K562 (cell line): ENCODE data around the gene URGCP. TPM values are rescaled to one million over a fixed set of nuclear protein-coding genes. Genes with fewer than 3 reads are reported as not detected.
A peak's percentile ranks its signal among the peaks of the same experiment; 100 is the strongest.

Source experiments
- ATAC-seq: fragments of 200-7000 bp; cut with Tn5 transposase; 3 replicates; pipeline ENCODE4 v1.9.1; 2020; ENCODE audit warnings: moderate library complexity
- BruUV-seq: library from RNA; stranded (reverse); fragments of 400-500 nt; replicated peaks from 2 replicates; lab custom pipeline; 2021; lab: Mats Ljungman, UMichigan
- CTCF ChIA-PET: fragments of 300-600 bp; formaldehyde crosslinking; extraction: SDS; loops from one replicate; lab custom pipeline; 2021; ENCODE audit warnings: low intra/inter-chr PET ratio; lab: Yijun Ruan, JAX
- POLR2A ChIA-PET: fragments of 300-600, 350-650 bp; sonication (Branson Sonifier 250); formaldehyde crosslinking; extraction: SDS; loops from one replicate; lab custom pipeline; 2021; ENCODE audit warnings: antibody characterized with exemption, inconsistent platforms; lab: Yijun Ruan, JAX
- DNase-seq, 4 experiments: peaks; one replicate each; pipeline versions ENCODE4 v3.0.0 to v3.0.0-alpha.2; 2011 to 2018; ENCODE audit warnings: low spot score in 3 of 4, mixed read lengths in 3 of 4; ENCODE audit errors: extremely low read depth in 1 of 4
- FAIRE-seq: peaks from 2 replicates; lab custom pipeline; 2011; peaks lifted over from hg19 to GRCh38; lab: Jason Lieb, UNC
- H2AFZ ChIP-seq: 2 replicates; pipeline ENCODE4 v1.6.0; 2011; ENCODE audit warnings: low read depth, low read length, control low read depth, inconsistent platforms
- H3K27ac ChIP-seq: fragments of 200-600 bp; 3 replicates; pipeline ENCODE4 v1.8.0; 2011; ENCODE audit warnings: low read depth, mild to moderate bottlenecking, control low read depth, inconsistent platforms, low read length, moderate library complexity, mixed read lengths; ENCODE audit errors: extremely low read depth
- H3K27me3 ChIP-seq, 2 experiments: fragments of 300-600 bp in 1 of 2; 2 replicates in 1 of 2; 3 replicates in 1 of 2; pipeline versions ENCODE4 v1.6.0 to v1.8.0; 2011; ENCODE audit warnings: inconsistent platforms in 2 of 2, low read length in 2 of 2, mild to moderate bottlenecking in 1 of 2, mixed read lengths in 1 of 2, moderate library complexity in 1 of 2; ENCODE audit not compliant: control insufficient read depth in 2 of 2, insufficient read depth in 2 of 2
- H3K36me3 ChIP-seq: fragments of 300-600 bp; 3 replicates; pipeline ENCODE4 v1.8.0; 2011; ENCODE audit warnings: mild to moderate bottlenecking, low read length, inconsistent platforms; ENCODE audit not compliant: control insufficient read depth, insufficient read depth
- H3K4me1 ChIP-seq, 2 experiments: fragments of 200-600 bp in 1 of 2; replicated peaks in 1 of 2; 2 replicates in 1 of 2; 3 replicates in 1 of 2; pipeline versions ENCODE4 v1.5.1 to v1.8.0; 2011; ENCODE audit warnings: inconsistent platforms in 2 of 2, low read length in 2 of 2, mild to moderate bottlenecking in 1 of 2, mixed read lengths in 1 of 2, moderate library complexity in 1 of 2; ENCODE audit not compliant: control insufficient read depth in 2 of 2, insufficient read depth in 2 of 2
- H3K4me2 ChIP-seq: 2 replicates; pipeline ENCODE4 v1.6.1; 2011; ENCODE audit warnings: low read length, control low read depth, inconsistent platforms, mixed read lengths; ENCODE audit not compliant: insufficient read depth
- H3K4me3 ChIP-seq: fragments of 200-600 bp; sonication (generic), shearing (Covaris generic); 2 replicates; pipeline ENCODE4 v1.5.1; 2016; ENCODE audit warnings: control low read depth, inconsistent platforms
- H3K79me2 ChIP-seq: fragments of 200-600 bp; 3 replicates; pipeline ENCODE4 v1.8.0; 2011; ENCODE audit warnings: low read length, inconsistent platforms; ENCODE audit not compliant: control insufficient read depth, insufficient read depth
- H3K9ac ChIP-seq, 2 experiments: 2 replicates each; pipeline versions ENCODE4 v1.6.0 to v1.6.1; 2011; ENCODE audit warnings: low read depth in 2 of 2, low read length in 2 of 2, control low read depth in 1 of 2, inconsistent platforms in 1 of 2, mild to moderate bottlenecking in 1 of 2, mixed read lengths in 1 of 2; ENCODE audit not compliant: insufficient read depth in 1 of 2
- H3K9me1 ChIP-seq: one replicate; pipeline ENCODE4 v1.6.0; 2011; ENCODE audit warnings: inconsistent platforms, mild to moderate bottlenecking, low read length, moderate library complexity; ENCODE audit not compliant: control insufficient read depth, insufficient read depth
- H3K9me3 ChIP-seq: replicated peaks from 2 replicates; pipeline ENCODE4 v1.5.1; 2011; ENCODE audit warnings: low read depth, low read length, inconsistent platforms; ENCODE audit not compliant: control insufficient read depth, insufficient read depth
- H4K20me1 ChIP-seq: replicated peaks from 2 replicates; pipeline ENCODE4 v1.6.1; 2011; ENCODE audit warnings: low read length, inconsistent platforms, mixed read lengths; ENCODE audit not compliant: control insufficient read depth, insufficient read depth
- ATF1 ChIP-seq, 2 experiments: fragments of 450-650 bp in 1 of 2; IDR thresholded peaks; 2 replicates each; pipeline ENCODE4 v1.6.1; 2016; ENCODE audit warnings: missing compliant biosample characterization in 1 of 2, missing genetic modification characterization in 1 of 2
- CREM ChIP-seq: IDR thresholded peaks from 2 replicates; pipeline ENCODE4 v1.6.1; 2014; ENCODE audit warnings: antibody characterized with exemption, low read depth
- FOSL1 ChIP-seq: fragments of 200-800 bp; sonication (Bioruptor generic); conservative IDR thresholded peaks from 2 replicates; pipeline ENCODE4 v1.6.1; 2016; ENCODE audit warnings: missing genetic modification characterization, missing compliant biosample characterization
- HDAC2 ChIP-seq: fragments of 450-650 bp; IDR thresholded peaks from 2 replicates; pipeline ENCODE4 v1.6.1; 2016; ENCODE audit warnings: mild to moderate bottlenecking
- HLTF ChIP-seq: fragments of 450-650 bp; IDR thresholded peaks from 2 replicates; pipeline ENCODE4 v1.6.1; 2016
- IFI16 ChIP-seq: fragments of 250-450 bp; sonication (Bioruptor Pico); IDR thresholded peaks from 2 replicates; pipeline ENCODE4 v2.1.2; 2022; ENCODE audit warnings: mild to moderate bottlenecking, inconsistent platforms
- JUND ChIP-seq, 2 experiments: IDR thresholded peaks; 2 replicates in 1 of 2; 3 replicates in 1 of 2; pipeline ENCODE4 v1.6.1; 2011; ENCODE audit warnings: borderline replicate concordance in 2 of 2, low read depth in 2 of 2, low read length in 2 of 2, improper control_type of control experiment in 1 of 2, missing biosample characterization in 1 of 2, missing genetic modification characterization in 1 of 2, missing genetic modification reagents in 1 of 2
- MXD1 ChIP-seq: fragments of 250-450 bp; sonication (Bioruptor Pico); IDR thresholded peaks from 2 replicates; pipeline ENCODE4 v1.8.0; 2021; ENCODE audit warnings: borderline replicate concordance, mild to moderate bottlenecking, moderate library complexity; ENCODE audit not compliant: poor library complexity, severe bottlenecking
- MXI1 ChIP-seq: IDR thresholded peaks from 2 replicates; pipeline ENCODE4 v1.6.1; 2011; ENCODE audit warnings: low read depth, mild to moderate bottlenecking, improper control_type of control experiment, low read length
- NFE2L1 ChIP-seq: fragments of 450-650 bp; IDR thresholded peaks from 2 replicates; pipeline ENCODE4 v1.6.1; 2016; ENCODE audit warnings: missing genetic modification characterization, low read depth, mild to moderate bottlenecking, missing compliant biosample characterization, moderate library complexity, borderline replicate concordance
- NR2C1 ChIP-seq, 2 experiments: fragments of 450-650 bp; IDR thresholded peaks; 2 replicates each; pipeline ENCODE4 v1.6.1; 2017; ENCODE audit warnings: mild to moderate bottlenecking in 2 of 2, antibody characterized with exemption in 1 of 2, inconsistent platforms in 1 of 2, missing compliant biosample characterization in 1 of 2, missing genetic modification characterization in 1 of 2
- PPARD ChIP-seq: fragments of 250-450 bp; sonication (Bioruptor Pico); IDR thresholded peaks from 2 replicates; pipeline ENCODE4 v1.8.0; 2022; ENCODE audit warnings: inconsistent platforms, mild to moderate bottlenecking, moderate library complexity
- SFPQ ChIP-seq: fragments of 200-400 bp; formaldehyde crosslinking; IDR thresholded peaks from 2 replicates; pipeline ENCODE4 v1.6.1; 2017; ENCODE audit warnings: mild to moderate bottlenecking, low read depth, low read length, moderate library complexity
- TBP ChIP-seq: optimal IDR thresholded peaks from 2 replicates; pipeline ENCODE3; 2011; ENCODE audit warnings: low read depth, low read length, improper control_type of control experiment
- ZFP91 ChIP-seq: sonication (generic); formaldehyde crosslinking; IDR thresholded peaks from 2 replicates; pipeline ENCODE4 v1.8.0; 2022; ENCODE audit warnings: mild to moderate bottlenecking, missing genetic modification reagents
- ZNF644 ChIP-seq: fragments of 200-800 bp; sonication (Bioruptor generic); IDR thresholded peaks from 2 replicates; pipeline ENCODE4 v1.6.1; 2016; ENCODE audit warnings: low read depth, missing genetic modification characterization, missing compliant biosample characterization
- WGBS: fragments of 100-300 bp; shearing (Covaris generic); methylation state at CpG from one replicate; pipeline ENCODE4 v1.1.6; 2016; ENCODE audit warnings: low coverage, mixed read lengths; ENCODE audit not compliant: insufficient coverage; ENCODE audit errors: missing lambda C conversion rate; 5-methylcytosine and 5-hydroxymethylcytosine counted together
- in situ Hi-C: fragments of 300-500 bp; cut with MboI; formaldehyde crosslinking; loops from 4 replicates; pipeline ENCODE4 v1.15.0; 2018; ENCODE audit warnings: inconsistent platforms, mixed read lengths
- intact Hi-C: fragments of 100-400 bp; cut with micrococcal nuclease; formaldehyde crosslinking; loops from 2 replicates; pipeline ENCODE4 v1.14.2; 2022
- polyA plus RNA-seq, 8 experiments: library from polyadenylated mRNA; depleted of rRNA in 4 of 8; stranded (reverse) in 5 of 8; unstranded in 3 of 8; fragments of >200 nt; fragmentation: Nextera tagmentation in 2 of 8; fragmentation: Illumina TruSeq in 1 of 8; extraction: Ambion mirVana in 2 of 8; extraction: Trizol in 1 of 8; gene quantifications; 2 replicates each; pipeline versions ENCODE4 v1.2.1 to v1.2.3, GENCODE V29; 2011 to 2014; ENCODE audit warnings: inconsistent platforms in 1 of 8, missing spikeins in 1 of 8
- total RNA-seq, 7 experiments: library from RNA; depleted of rRNA in 6 of 7; stranded (reverse); fragments of >200 nt in 6 of 7; fragmentation: Illumina TruSeq in 2 of 7; extraction: Trizol in 2 of 7; gene quantifications; 2 replicates each; pipeline versions ENCODE4 v1.2.1 to v1.2.3, GENCODE V29; 2011 to 2021; ENCODE audit warnings: low replicate concordance in 1 of 7

URGCP gene
- total and polyA plus RNA-seq, 9 of the 15 experiments (the other 6 are each of a cell fraction or from before 2014, with no cell fraction given), result 1.7 to 25.8 (median 12.5) TPM

- no peak overlapping the region for H3K4me3 ChIP-seq
- peak overlapping the region; percentile 88 for H2AFZ ChIP-seq
- H3K4me1 ChIP-seq, result peaks cover 4 to 7% of the 10 kb centered on the region in 2 experiments; a peak in 3 of 5 replicates
- H3K9me3 ChIP-seq, result no peaks in the 10 kb centered on the region
- WGBS, result 49% methylated on average over 8 of the region's 8 CpGs
- DNase-seq, result peak in 1 of 4 experiments; percentile 24
- H3K4me2 ChIP-seq, result peak overlapping the region; percentile 74
- ATAC-seq, result peak; percentile 33; the same call in 1 of the 3 replicates
- in situ Hi-C loops (loop anchor here (10.0 to 25.0 kb wide), 3 partner anchors 250 to 1897 kb away; partner anchors contain the start of gene STK17A), intact Hi-C loops (loop anchor here (5.0 to 10.0 kb wide), 2 partner anchors 132 to 1890 kb away; no protein-coding TSS in a partner anchor)
- H3K27ac ChIP-seq, result peak overlapping the region; percentile 18; the same call in 1 of the 3 replicates
- POLR2A ChIA-PET, result interaction anchor here (0.6 to 0.7 kb wide), 4 partner anchors 8 to 901 kb away, joined by 3 read pairs; no protein-coding TSS in a partner anchor
- H3K9ac ChIP-seq, result no peak overlapping the region
- no peaks in the 10 kb centered on the region for H3K9me1 ChIP-seq
- CTCF ChIA-PET, result interaction anchor here (0.7 kb wide), 1 partner anchor 332 kb away, joined by 3 read pairs; no protein-coding TSS in a partner anchor
- FAIRE-seq, result peak; percentile 46
- H3K36me3 ChIP-seq, result no peaks in the 10 kb centered on the region
- H4K20me1 ChIP-seq, result no peaks in the 10 kb centered on the region
- H3K27me3 ChIP-seq, result no peaks in the 10 kb centered on the region
- H3K79me2 ChIP-seq, result no peaks in the 10 kb centered on the region
- BruUV-seq, result no TSS peak
- peak; percentile 85 for TF ChIP-seq FOSL1 (tag)
- TF ChIP-seq ZNF644 (tag), result no peak
- TF ChIP-seq PPARD (CRISPR knock-in tag), result no peak
- no peak for TF ChIP-seq NR2C1 (IDR thresholded peaks at IDR 0.05)
- 0 out of 2 replicates have a peak, but pooled peaks have one; percentile 3 for TF ChIP-seq NR2C1 (tag; IDR thresholded peaks at IDR 0.05)
- no peak for TF ChIP-seq HLTF
- no peak for TF ChIP-seq ATF1 (CRISPR knock-in tag; IDR thresholded peaks at IDR 0.05)
- peak; percentile 59 for TF ChIP-seq ATF1 (tag; IDR thresholded peaks at IDR 0.05)
- peak; percentile 87 for TF ChIP-seq MXI1
- no peak for TF ChIP-seq SFPQ
- TF ChIP-seq MXD1 (CRISPR knock-in tag), result peak; percentile 52
- TF ChIP-seq HDAC2, result peak; percentile 35; the same call in 1 of the 2 replicates
- TF ChIP-seq CREM, result no peak
- TF ChIP-seq ZFP91, result no peak
- TF ChIP-seq TBP, result no peak
- TF ChIP-seq JUND (IDR thresholded peaks at IDR 0.05; ENCODE audit: borderline replicate concordance, low read depth, low read length), result peak; percentile 56; the same call in 1 of the 2 replicates
- TF ChIP-seq JUND (tag; IDR thresholded peaks at IDR 0.05; ENCODE audit: borderline replicate concordance, low read depth, low read length), result peak; percentile 70; the same call in 2 of the 3 replicates
- no peak for TF ChIP-seq NFE2L1 (tag)
- no peak for TF ChIP-seq IFI16 (CRISPR knock-in tag)
Observed at GRCh38 chr7:43834463-43835251, 71.7 kb downstream of the URGCP start.
